Panc1 (cell line): Measurements from ENCODE around the gene KTI12.

ENCODE experiments used
- CTCF ChIP-seq: fragments of 450-650 bp; IDR thresholded peaks from 2 replicates; pipeline ENCODE4 v1.5.1; 2017; ENCODE audit warnings: mild to moderate bottlenecking
- POLR2AphosphoS5 ChIP-seq: IDR thresholded peaks from 2 replicates; pipeline ENCODE4 v1.6.1; 2012; ENCODE audit warnings: mild to moderate bottlenecking, low read depth, low read length, moderate library complexity
- REST ChIP-seq, 2 experiments: IDR thresholded peaks; 2 replicates each; pipeline ENCODE4 v1.6.1; 2011 to 2012; ENCODE audit warnings: low read depth in 2 of 2, control low read depth in 1 of 2, low read length in 1 of 2, mild to moderate bottlenecking in 1 of 2, moderate library complexity in 1 of 2; ENCODE audit not compliant: insufficient read depth in 1 of 2
- SIN3A ChIP-seq: IDR thresholded peaks from 2 replicates; pipeline ENCODE4 v1.6.1; 2012; ENCODE audit warnings: low read depth, mild to moderate bottlenecking, low read length, moderate library complexity, borderline replicate concordance; ENCODE audit not compliant: insufficient read depth
- TCF7L2 ChIP-seq: IDR thresholded peaks from 2 replicates; pipeline ENCODE4 v1.6.1; 2011; ENCODE audit warnings: mild to moderate bottlenecking, low read depth, low read length, inconsistent platforms

GRCh38 chr1:52008071-52008809 is 25.4 kb downstream of the KTI12 start:
- no peak for TF ChIP-seq CTCF
- no peak for TF ChIP-seq REST (IDR thresholded peaks at IDR 0.05; ENCODE audit: insufficient read depth in 1 of 2, low read depth in 2 of 2, low read length in 1 of 2)
- no peak for TF ChIP-seq SIN3A
- no peak for TF ChIP-seq POLR2AphosphoS5
- TF ChIP-seq TCF7L2 = no peak
